Gastrocnemius medialis (tissue), 4 donors: ENCODE data around the gene STK36. TPM values are rescaled to one million over a fixed set of nuclear protein-coding genes. Genes with fewer than 3 reads are reported as not detected.

Source experiments
- ATAC-seq, 2 donors: fragments of 150-250 bp; one replicate each; pipeline ENCODE4 v1.9.1; 2016
- DNase-seq, 2 donors: peaks; one replicate each; pipeline ENCODE4 v3.0.0-alpha.2; 2019
- H3K27ac ChIP-seq, 4 donors: fragments of 200-600 bp; sonication (generic); 1 replicate in 1 of 4; 2 replicates in 3 of 4; pipeline ENCODE4 v1.5.1; 2016 to 2018; ENCODE audit warnings: mild to moderate bottlenecking in 2 of 4, moderate library complexity in 1 of 4
- H3K27me3 ChIP-seq, 3 donors: fragments of 200-600 bp; sonication (generic) in 2 of 3; 1 replicate in 1 of 3; 2 replicates in 2 of 3; pipeline versions ENCODE4 v1.5.1 to v1.6.0; 2016 to 2019; ENCODE audit warnings: mild to moderate bottlenecking in 1 of 3, moderate library complexity in 1 of 3
- H3K36me3 ChIP-seq, 2 donors: fragments of 200-600 bp; sonication (generic) in 1 of 2; one replicate each; pipeline ENCODE4 v1.5.1; 2017 to 2018
- H3K4me1 ChIP-seq, 2 donors: fragments of 200-600 bp; sonication (generic) in 1 of 2; one replicate each; pipeline ENCODE4 v1.5.1; 2016 to 2017; ENCODE audit warnings: mild to moderate bottlenecking in 2 of 2
- H3K4me3 ChIP-seq, 4 donors: fragments of 200-600 bp; sonication (generic) in 3 of 4; 1 replicate in 1 of 4; 2 replicates in 3 of 4; pipeline ENCODE4 v1.5.1; 2016 to 2019; ENCODE audit warnings: mild to moderate bottlenecking in 2 of 4
- H3K9me3 ChIP-seq, 3 donors: fragments of 200-600 bp; sonication (generic) in 2 of 3; 1 replicate in 1 of 3; 2 replicates in 2 of 3; pipeline ENCODE4 v1.5.1; 2016 to 2019
- CTCF ChIP-seq, 5 experiments: fragments of 450-650 bp in 3 of 5; fragments of 200-600 bp in 2 of 5; sonication (generic) in 2 of 5; IDR thresholded peaks in 4 of 5; conservative IDR thresholded peaks in 1 of 5; 1 replicate in 4 of 5; 2 replicates in 1 of 5; pipeline ENCODE4 v1.5.1; 2016 to 2019; ENCODE audit warnings: antibody characterized with exemption in 5 of 5, mild to moderate bottlenecking in 3 of 5, moderate library complexity in 3 of 5
- POLR2A ChIP-seq, 2 donors: fragments of 450-650 bp; IDR thresholded peaks; one replicate each; pipeline ENCODE4 v1.6.1; 2017; ENCODE audit warnings: antibody characterized with exemption in 2 of 2, mild to moderate bottlenecking in 2 of 2, moderate library complexity in 2 of 2
- in situ Hi-C, 4 donors: fragments of 200-750 bp; cut with MboI; loops; one replicate each; pipeline versions ENCODE4 v1.15.0 to v1.8.0; 2017; ENCODE audit warnings: low sequenced_read_pairs in 4 of 4
- intact Hi-C: fragments of 100-400 bp; cut with DNase I; formaldehyde crosslinking; loops from one replicate; pipeline ENCODE4 v1.15.1; 2023; ENCODE audit warnings: low total_unique reads
- total RNA-seq, 4 donors: library from RNA; depleted of rRNA; stranded (reverse); fragments of >200 nt; gene quantifications; one replicate each; pipeline versions ENCODE4 v1.1.0 to v1.2.3, GENCODE V29; 2016

STK36 gene
- total RNA-seq, 4 donors from 2014 or later = 3.0 to 16.3 (median 7.6) TPM

DNA sequence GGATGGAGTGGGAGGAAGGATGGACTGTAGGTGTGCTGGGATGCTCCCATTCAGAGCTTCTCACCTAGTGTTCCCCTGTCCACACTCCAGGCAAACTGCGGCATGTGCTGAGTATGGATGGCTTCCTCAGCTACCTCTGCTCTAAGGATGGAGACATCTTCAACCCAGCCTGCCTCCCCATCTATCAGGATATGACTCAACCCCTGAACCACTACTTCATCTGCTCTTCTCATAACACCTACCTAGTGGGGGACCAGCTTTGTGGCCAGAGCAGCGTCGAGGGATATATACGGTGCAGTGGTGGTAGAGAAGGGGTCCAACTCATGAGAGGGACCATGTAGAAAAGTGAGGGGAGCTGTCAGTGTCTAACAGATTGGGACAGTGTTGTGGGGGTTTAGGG, 43.9 kb upstream of the STK36 start:
- in situ Hi-C loops = no loop called here
- TF ChIP-seq CTCF (IDR thresholded peaks at IDR 0.05 in 4 of 5, conservative IDR thresholded peaks at IDR 0.05 in 1 of 5) = no peak
- TF ChIP-seq POLR2A (IDR thresholded peaks at IDR 0.05) = no peak
- ATAC-seq (no peak), DNase-seq (no peak)
- no peaks in the 10 kb centered on the region for H3K4me1 ChIP-seq
- H3K27me3 ChIP-seq = no peaks in the 10 kb centered on the region
- H3K9me3 ChIP-seq = no peaks in the 10 kb centered on the region
- intact Hi-C loops = no loop called here
- H3K36me3 ChIP-seq = peaks cover 0 to 73% of the 10 kb centered on the region in 2 donors
- no peak overlapping the region for H3K27ac ChIP-seq
- no peak overlapping the region for H3K4me3 ChIP-seq

- no peak overlapping the region for H3K4me3 ChIP-seq
- peak overlapping the region in 3 of 4 donors; percentile 7 to 20 (median 10) for H3K27ac ChIP-seq
- no peaks in the 10 kb centered on the region for H3K9me3 ChIP-seq
- H3K27me3 ChIP-seq = no peaks in the 10 kb centered on the region
- ATAC-seq (no peak), DNase-seq (no peak)
- peaks cover 0 to 81% of the 10 kb centered on the region in 2 donors for H3K36me3 ChIP-seq
- intact Hi-C loops = no loop called here
- in situ Hi-C loops = no loop called here
- TF ChIP-seq POLR2A (IDR thresholded peaks at IDR 0.05) = no peak
- no peak for TF ChIP-seq CTCF (IDR thresholded peaks at IDR 0.05 in 4 of 5, conservative IDR thresholded peaks at IDR 0.05 in 1 of 5)
- H3K4me1 ChIP-seq = no peaks in the 10 kb centered on the region
Measured at GRCh38 chr2:218631837-218632236, 40.0 kb upstream of the STK36 start.

- H3K4me3 ChIP-seq = no peak overlapping the region
- in situ Hi-C loops (no loop called here), intact Hi-C loops (no loop called here)
- TF ChIP-seq CTCF (IDR thresholded peaks at IDR 0.05 in 4 of 5, conservative IDR thresholded peaks at IDR 0.05 in 1 of 5) (no peak), POLR2A (IDR thresholded peaks at IDR 0.05) (no peak)
- no peak overlapping the region for H3K27ac ChIP-seq
- DNase-seq (no peak), ATAC-seq (no peak)
- peaks cover 0 to 93% of the 10 kb centered on the region in 2 donors for H3K36me3 ChIP-seq
- no peaks in the 10 kb centered on the region for H3K27me3 ChIP-seq
- H3K9me3 ChIP-seq = no peaks in the 10 kb centered on the region
- H3K4me1 ChIP-seq = no peaks in the 10 kb centered on the region
Measured at GRCh38 chr2:218635719-218636118, 36.2 kb upstream of the STK36 start.

- no peak overlapping the region for H3K27ac ChIP-seq
- intact Hi-C loops (no loop called here), in situ Hi-C loops (no loop called here)
- peaks cover 0 to 92% of the 10 kb centered on the region in 2 donors for H3K36me3 ChIP-seq
- TF ChIP-seq POLR2A (IDR thresholded peaks at IDR 0.05) = no peak
- TF ChIP-seq CTCF (IDR thresholded peaks at IDR 0.05 in 4 of 5, conservative IDR thresholded peaks at IDR 0.05 in 1 of 5) = no peak
- H3K27me3 ChIP-seq = no peaks in the 10 kb centered on the region
- H3K4me1 ChIP-seq = no peaks in the 10 kb centered on the region
- no peak overlapping the region for H3K4me3 ChIP-seq
- DNase-seq (no peak), ATAC-seq (no peak)
- no peaks in the 10 kb centered on the region for H3K9me3 ChIP-seq
Measured at GRCh38 chr2:218638372-218638771, 33.5 kb upstream of the STK36 start.

- no peak for ATAC-seq
- intact Hi-C loops = no loop called here
- no peak for DNase-seq
Measured at GRCh38 chr2:218642121-218642656, 29.7 kb upstream of the STK36 start.

More at GRCh38 chr2:218642121-218642656, 29.7 kb upstream of the STK36 start:
- peaks cover 3 to 87% of the 10 kb centered on the region in 2 donors for H3K36me3 ChIP-seq
- in situ Hi-C loops = no loop called here
- no peaks in the 10 kb centered on the region for H3K4me1 ChIP-seq
- H3K27me3 ChIP-seq = no peaks in the 10 kb centered on the region
- no peak overlapping the region for H3K4me3 ChIP-seq
- H3K27ac ChIP-seq = no peak overlapping the region
- TF ChIP-seq POLR2A (IDR thresholded peaks at IDR 0.05) (no peak), CTCF (IDR thresholded peaks at IDR 0.05 in 4 of 5, conservative IDR thresholded peaks at IDR 0.05 in 1 of 5) (no peak)
- no peaks in the 10 kb centered on the region for H3K9me3 ChIP-seq
